NCI-H2107 (cell line): ENCODE measurements around the gene TMEM106C.

Source experiments
- DNase-seq: peaks from one replicate; lab custom pipeline; 2025; lab: John Stamatoyannopoulos, UW

The TMEM106C gene

GRCh38 chr12:47995981-47996401 lies 32.6 kb downstream of the TMEM106C start:
- no peak for DNase-seq

- DNase-seq = no peak
Measured at GRCh38 chr12:47997321-47997720, 33.9 kb downstream of the TMEM106C start.

GRCh38 chr12:47999816-48000215 lies 36.4 kb downstream of the TMEM106C start:
- no peak for DNase-seq

GRCh38 chr12:48000878-48001504 lies 37.6 kb downstream of the TMEM106C start:
- peak; percentile 71 for DNase-seq

GRCh38 chr12:48001505-48002413 lies 38.4 kb downstream of the TMEM106C start:
- DNase-seq = peak; percentile 79

GRCh38 chr12:48002414-48002730 lies 39.0 kb downstream of the TMEM106C start:
- no peak for DNase-seq

- DNase-seq = no peak
Measured at GRCh38 chr12:48002773-48003218, 39.4 kb downstream of the TMEM106C start.

- DNase-seq = no peak
Measured at GRCh38 chr12:48003226-48004052, 40.0 kb downstream of the TMEM106C start.

- DNase-seq = no peak
Measured at GRCh38 chr12:48004053-48004941, 40.9 kb downstream of the TMEM106C start, which contains the start of gene COL2A1. Gene COL2A1 (minus strand): TSS chr12:48004476. CDS start chr12:48004321, 155 bp downstream.

- no peak for DNase-seq
Measured at GRCh38 chr12:48005001-48005749, 41.8 kb downstream of the TMEM106C start.

- DNase-seq = no peak
Measured at GRCh38 chr12:48005750-48006021, 42.3 kb downstream of the TMEM106C start.

- no peak for DNase-seq
Measured at GRCh38 chr12:48007206-48007605, 43.8 kb downstream of the TMEM106C start.

GRCh38 chr12:48008349-48008748 lies 45.0 kb downstream of the TMEM106C start:
- DNase-seq = no peak

- DNase-seq = no peak
Measured at GRCh38 chr12:48008950-48009349, 45.6 kb downstream of the TMEM106C start.

- no peak for DNase-seq
Measured at GRCh38 chr12:48009471-48009870, 46.1 kb downstream of the TMEM106C start.

GRCh38 chr12:48010366-48010970 lies 47.1 kb downstream of the TMEM106C start:
- DNase-seq = no peak

GRCh38 chr12:48012070-48012469 lies 48.7 kb downstream of the TMEM106C start:
- no peak for DNase-seq

GRCh38 chr12:48013287-48013686 lies 49.9 kb downstream of the TMEM106C start:
- DNase-seq = no peak

- no peak for DNase-seq
Measured at GRCh38 chr12:48015129-48015528, 51.7 kb downstream of the TMEM106C start.

- DNase-seq = no peak
Measured at GRCh38 chr12:48015954-48016353, 52.6 kb downstream of the TMEM106C start.
